GM23248 (cell line): ENCODE results near the gene H1-8. TPM values are rescaled to one million over a fixed set of nuclear protein-coding genes. Genes with fewer than 3 reads are reported as not detected.

Source experiments
- DNase-seq: peaks from one replicate; pipeline ENCODE4 v3.0.0-alpha.2; 2015
- H2AFZ ChIP-seq: fragments of 200-600 bp; sonication (generic); 2 replicates; pipeline ENCODE4 v1.6.1; 2016; ENCODE audit warnings: antibody characterized with exemption
- H3F3A ChIP-seq: fragments of 200-600 bp; sonication (generic); 2 replicates; pipeline ENCODE4 v1.6.1; 2016; ENCODE audit warnings: mild to moderate bottlenecking, antibody characterized with exemption, mixed run types; ENCODE audit not compliant: insufficient read depth
- H3K27ac ChIP-seq: fragments of 200-600 bp; sonication (generic); 2 replicates; pipeline ENCODE4 v1.5.1; 2016; ENCODE audit warnings: mild to moderate bottlenecking
- H3K27me3 ChIP-seq: fragments of 200-600 bp; sonication (generic); replicated peaks from 2 replicates; pipeline ENCODE4 v1.6.1; 2016; ENCODE audit warnings: mild to moderate bottlenecking; ENCODE audit not compliant: insufficient read depth
- H3K36me3 ChIP-seq: fragments of 200-600 bp; sonication (generic); 2 replicates; pipeline ENCODE4 v1.6.1; 2016; ENCODE audit warnings: low read depth, mild to moderate bottlenecking
- H3K4me1 ChIP-seq: fragments of 200-600 bp; sonication (generic); 2 replicates; pipeline ENCODE4 v1.6.1; 2016; ENCODE audit warnings: mild to moderate bottlenecking; ENCODE audit not compliant: insufficient read depth
- H3K4me2 ChIP-seq: fragments of 200-600 bp; sonication (generic); one replicate; pipeline ENCODE4 v1.6.1; 2016; ENCODE audit warnings: mild to moderate bottlenecking; ENCODE audit not compliant: unreplicated experiment
- H3K4me3 ChIP-seq: fragments of 200-600 bp; sonication (generic); 2 replicates; pipeline ENCODE4 v1.5.1; 2016; ENCODE audit warnings: mild to moderate bottlenecking
- H3K79me2 ChIP-seq: fragments of 200-600 bp; sonication (generic); 2 replicates; pipeline ENCODE4 v1.6.1; 2016; ENCODE audit warnings: mild to moderate bottlenecking; ENCODE audit not compliant: insufficient read depth
- H3K9ac ChIP-seq: fragments of 200-600 bp; sonication (generic); 2 replicates; pipeline ENCODE4 v1.6.1; 2016; ENCODE audit warnings: mild to moderate bottlenecking
- H3K9me2 ChIP-seq: fragments of 200-600 bp; sonication (generic); 2 replicates; pipeline ENCODE4 v1.6.1; 2016; ENCODE audit warnings: mixed run types, mild to moderate bottlenecking, moderate library complexity; ENCODE audit not compliant: insufficient read depth
- H3K9me3 ChIP-seq: fragments of 200-600 bp; sonication (generic); one replicate; pipeline ENCODE4 v1.6.1; 2017; ENCODE audit warnings: low read depth
- H4K20me1 ChIP-seq: fragments of 200-600 bp; sonication (generic); 2 replicates; pipeline ENCODE4 v1.6.0; 2016; ENCODE audit not compliant: insufficient read depth
- EZH2 ChIP-seq: fragments of 200-600 bp; sonication (generic); IDR thresholded peaks from 2 replicates; pipeline ENCODE4 v1.6.1; 2018; ENCODE audit warnings: antibody characterized with exemption, mild to moderate bottlenecking; ENCODE audit not compliant: insufficient read depth, poor library complexity, severe bottlenecking
- EZH2phosphoT487 ChIP-seq: fragments of 200-600 bp; sonication (generic); IDR thresholded peaks from 2 replicates; pipeline ENCODE4 v1.6.1; 2018; ENCODE audit warnings: antibody characterized with exemption, moderate library complexity, mild to moderate bottlenecking, low read depth; ENCODE audit not compliant: insufficient read depth
- WGBS, 2 experiments: methylation state at CpG; one replicate each; pipeline ENCODE4 v1.1.6; 2015 to 2017; ENCODE audit warnings: low lambda C conversion rate in 2 of 2, low coverage in 1 of 2; ENCODE audit errors: missing lambda C conversion rate in 2 of 2; 5-methylcytosine and 5-hydroxymethylcytosine counted together
- in situ Hi-C: fragments of 300-500 bp; cut with MboI; formaldehyde crosslinking; loops from 2 replicates; pipeline ENCODE4 v1.15.0; 2020
- polyA plus RNA-seq: library from polyadenylated mRNA; unstranded; fragments of >200 nt; fragmentation: Nextera tagmentation; extraction: Ambion mirVana; gene quantifications from 2 replicates; pipeline ENCODE4 v1.2.1, GENCODE V29; 2016
- total RNA-seq: library from RNA; depleted of rRNA; stranded (reverse); fragments of >200 nt; shearing (Covaris generic); gene quantifications from 2 replicates; pipeline ENCODE4 v1.2.3, GENCODE V29; 2014

The H1-8 gene
- total and polyA plus RNA-seq, 2 experiments from 2014 or later = not detected

DNA sequence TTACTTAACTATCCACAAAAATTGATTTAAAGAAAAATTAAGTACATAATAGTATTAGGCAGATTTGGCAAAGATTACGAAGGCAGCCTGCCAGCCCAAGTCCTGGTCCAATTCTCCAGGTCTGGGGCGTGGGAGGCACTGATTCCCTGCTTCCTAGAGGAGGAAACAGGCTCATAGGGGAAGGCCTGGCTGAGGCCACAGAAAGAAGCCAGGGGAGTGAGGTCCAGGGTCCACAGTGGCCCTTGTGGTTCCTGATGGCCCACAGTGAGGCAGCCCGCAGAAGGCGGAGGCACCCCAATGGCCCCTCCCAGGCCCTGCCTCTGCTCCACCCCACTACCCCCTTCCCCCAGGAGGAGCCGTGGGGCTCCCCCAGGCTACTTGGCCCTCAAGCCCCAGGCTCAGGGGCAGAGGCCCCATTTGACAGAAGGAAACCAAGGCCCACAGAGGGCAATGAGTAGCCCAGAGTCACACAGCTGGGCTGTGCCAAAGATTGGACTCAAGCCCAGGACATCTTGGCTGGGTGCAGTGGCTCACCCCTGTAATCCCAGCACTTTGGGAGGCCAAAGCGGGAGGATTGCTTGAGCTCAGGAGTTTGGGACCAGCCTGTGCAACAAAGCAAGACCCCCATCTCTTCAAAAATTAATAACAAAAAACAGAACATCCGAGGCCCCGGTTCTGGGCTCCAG, 21.0 kb downstream of the H1-8 start:
- Histone ChIP-seq H3K36me3 (no peaks in the 10 kb centered on the region; the same call in 1 of the 2 replicates), H3K4me2 (no peak overlapping the region), H3K27ac (no peak overlapping the region), H3K4me3 (no peak overlapping the region), H3F3A (peaks cover 18% of the 10 kb centered on the region; the same call in 1 of the 2 replicates), H3K9ac (no peak overlapping the region), H3K27me3 (no peaks in the 10 kb centered on the region), H2AFZ (no peak overlapping the region), H3K9me2 (no peaks in the 10 kb centered on the region), H3K9me3 (no peaks in the 10 kb centered on the region), H4K20me1 (no peaks in the 10 kb centered on the region), H3K79me2 (no peaks in the 10 kb centered on the region), H3K4me1 (peaks cover 23% of the 10 kb centered on the region)
- peak; percentile 39 for DNase-seq
- in situ Hi-C loops = no loop called here
- TF ChIP-seq EZH2phosphoT487 (no peak), EZH2 (no peak)
- 92 to 93% methylated on average over 6 to 8 of the region's 8 CpGs for WGBS, 2 experiments

DNA sequence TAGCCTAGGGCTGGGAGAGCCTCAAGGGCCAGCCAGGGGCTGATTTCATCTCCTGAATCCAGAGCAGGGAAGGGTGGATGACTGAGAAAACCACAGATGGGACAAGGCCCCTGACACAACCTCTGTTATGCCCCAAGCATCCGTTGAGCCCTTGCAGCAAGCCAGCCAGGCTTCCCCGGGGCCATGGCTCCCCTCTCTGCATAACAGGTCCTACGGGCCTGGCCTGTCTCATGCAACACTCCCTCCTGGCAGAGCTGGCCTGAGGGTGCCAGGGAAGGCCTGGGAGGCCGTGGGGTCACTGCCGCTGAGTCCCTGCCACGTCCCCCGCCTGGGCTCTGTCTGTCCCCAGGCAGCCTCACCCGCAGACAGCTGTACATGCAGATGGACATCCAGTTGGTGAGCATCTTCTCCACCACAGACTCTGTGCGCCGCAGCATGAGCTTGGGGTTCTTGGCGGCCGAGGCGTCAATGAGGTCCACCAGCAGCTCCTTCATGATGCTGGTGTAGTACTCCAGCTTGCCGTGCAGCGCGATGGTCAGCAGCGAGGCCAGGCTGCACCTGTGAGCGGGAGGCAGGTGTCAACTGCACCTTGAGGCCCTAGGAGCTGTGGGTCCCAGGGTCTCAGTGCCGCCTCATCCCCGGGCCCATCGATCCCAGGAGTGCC, 22.1 kb downstream of the H1-8 start:
- 86 to 92% methylated on average over 21 of the region's 21 CpGs for WGBS, 2 experiments
- Histone ChIP-seq H3K27ac (no peak overlapping the region), H3K9me3 (no peaks in the 10 kb centered on the region), H2AFZ (no peak overlapping the region), H3K4me3 (no peak overlapping the region), H3K4me2 (no peak overlapping the region), H3K9ac (no peak overlapping the region), H3F3A (peaks cover 11% of the 10 kb centered on the region; the same call in 1 of the 2 replicates), H3K79me2 (no peaks in the 10 kb centered on the region), H3K27me3 (no peaks in the 10 kb centered on the region), H4K20me1 (no peaks in the 10 kb centered on the region), H3K4me1 (peaks cover 13% of the 10 kb centered on the region), H3K36me3 (no peaks in the 10 kb centered on the region; the same call in 1 of the 2 replicates), H3K9me2 (no peaks in the 10 kb centered on the region)
- TF ChIP-seq EZH2 (no peak), EZH2phosphoT487 (no peak)
- peak; percentile 14 for DNase-seq
- in situ Hi-C loops = no loop called here

DNA sequence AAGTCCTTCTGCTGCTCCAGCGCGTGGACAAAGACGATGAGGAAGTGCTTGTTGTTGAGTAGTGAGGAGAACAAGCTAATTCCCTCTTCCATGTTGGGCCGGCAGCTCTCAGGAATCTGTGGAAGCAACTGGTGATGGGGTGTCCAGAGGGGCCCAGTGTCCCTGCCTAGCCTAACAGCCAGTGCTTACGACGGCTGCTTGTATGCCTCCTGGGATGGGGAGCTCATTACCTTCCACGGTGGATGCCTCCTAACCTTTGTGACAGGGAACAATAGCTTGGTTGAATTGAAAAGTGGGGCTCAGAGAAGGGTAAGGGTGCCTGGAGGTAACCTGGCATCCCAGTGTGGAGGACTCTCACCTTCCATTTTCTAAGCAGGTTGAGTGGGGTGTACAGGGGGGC, 22.9 kb downstream of the H1-8 start:
- DNase-seq = no peak
- Histone ChIP-seq H3K79me2 (no peaks in the 10 kb centered on the region), H3K36me3 (no peaks in the 10 kb centered on the region; the same call in 1 of the 2 replicates), H2AFZ (no peak overlapping the region), H3K4me2 (no peak overlapping the region), H3F3A (0 out of 2 replicates have a peak, but pooled peaks cover 6% of the 10 kb centered on the region), H3K27ac (no peak overlapping the region), H3K9me3 (no peaks in the 10 kb centered on the region), H3K9me2 (no peaks in the 10 kb centered on the region), H3K4me1 (peaks cover 6% of the 10 kb centered on the region), H3K27me3 (no peaks in the 10 kb centered on the region), H3K4me3 (no peak overlapping the region), H3K9ac (no peak overlapping the region), H4K20me1 (no peaks in the 10 kb centered on the region)
- in situ Hi-C loops = no loop called here
- TF ChIP-seq EZH2phosphoT487 (no peak), EZH2 (no peak)
- WGBS, 2 experiments = 89 to 91% methylated on average over 7 of the region's 7 CpGs

DNA sequence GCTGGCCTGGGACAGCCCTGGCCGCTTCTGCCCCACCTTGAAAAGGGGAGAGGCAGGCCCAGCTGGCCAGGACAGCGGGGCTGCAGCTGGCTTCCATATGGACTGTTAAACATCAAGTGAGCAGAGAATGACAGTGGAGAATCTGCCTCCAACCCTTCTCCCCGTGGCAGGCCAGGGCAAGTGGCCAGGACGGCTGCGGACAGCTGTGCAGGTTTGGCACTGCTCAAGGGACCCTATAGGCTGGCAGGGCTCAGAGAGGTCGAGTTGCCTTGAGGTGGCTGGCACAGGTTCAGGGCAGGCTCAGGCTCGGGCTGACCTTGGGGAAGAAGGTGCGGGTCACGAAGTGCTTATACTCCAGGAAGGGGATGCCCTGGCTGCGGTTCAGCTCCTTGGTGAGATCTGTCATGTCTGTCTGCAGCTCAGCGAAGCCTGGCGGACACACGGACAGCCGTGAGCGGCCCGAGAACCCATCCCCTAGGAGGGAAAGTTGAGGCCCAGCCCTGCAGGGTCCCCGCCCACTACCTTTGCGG, 24.3 kb downstream of the H1-8 start:
- Histone ChIP-seq H3K9me2 (no peaks in the 10 kb centered on the region), H3K9me3 (no peaks in the 10 kb centered on the region), H3K27me3 (no peaks in the 10 kb centered on the region), H2AFZ (no peak overlapping the region), H3K4me1 (no peaks in the 10 kb centered on the region; the same call in 1 of the 2 replicates), H3K4me3 (no peak overlapping the region), H3K27ac (no peak overlapping the region), H3K36me3 (no peaks in the 10 kb centered on the region; the same call in 1 of the 2 replicates), H3F3A (0 out of 2 replicates have a peak, but pooled peaks cover 4% of the 10 kb centered on the region), H3K4me2 (no peak overlapping the region), H4K20me1 (no peaks in the 10 kb centered on the region), H3K79me2 (no peaks in the 10 kb centered on the region), H3K9ac (no peak overlapping the region)
- no peak for DNase-seq
- in situ Hi-C loops = no loop called here
- 71 to 75% methylated on average over 17 to 18 of the region's 18 CpGs for WGBS, 2 experiments
- TF ChIP-seq EZH2phosphoT487 = no peak
- no peak for TF ChIP-seq EZH2
